H7 (cell line): ENCODE data around the gene RETREG3. TPM values are rescaled to one million over a fixed set of nuclear protein-coding genes. Genes with fewer than 3 reads are reported as not detected.
A peak's percentile ranks its signal among the peaks of the same experiment; 100 is the strongest.
"Not testable (repeated sequence)": the region's sequence is repeated elsewhere in the genome, so short reads cannot be mapped to it uniquely, and the experiment has no call there.

Experiments
- DNase-seq: peaks from one replicate; pipeline ENCODE4 v3.0.0; 2012
- H3K27me3 ChIP-seq: 2 replicates; pipeline ENCODE4 v1.6.0; 2011; ENCODE audit warnings: mild to moderate bottlenecking, low read length; ENCODE audit not compliant: control insufficient read depth, insufficient read depth
- H3K36me3 ChIP-seq: replicated peaks from 2 replicates; pipeline ENCODE4 v1.5.1; 2011; ENCODE audit warnings: low read length; ENCODE audit not compliant: control insufficient read depth, insufficient read depth
- H3K4me3 ChIP-seq: 2 replicates; pipeline ENCODE4 v1.5.1; 2011; ENCODE audit warnings: low read depth, mild to moderate bottlenecking, control low read depth, low read length, moderate library complexity; ENCODE audit not compliant: insufficient read depth
- total RNA-seq: library from RNA; depleted of rRNA; stranded (reverse); fragments of >200 nt; shearing (Covaris generic); gene quantifications from 2 replicates; pipeline ENCODE4 v1.2.3, GENCODE V29; 2014; rRNA removed

Gene RETREG3, protein sequence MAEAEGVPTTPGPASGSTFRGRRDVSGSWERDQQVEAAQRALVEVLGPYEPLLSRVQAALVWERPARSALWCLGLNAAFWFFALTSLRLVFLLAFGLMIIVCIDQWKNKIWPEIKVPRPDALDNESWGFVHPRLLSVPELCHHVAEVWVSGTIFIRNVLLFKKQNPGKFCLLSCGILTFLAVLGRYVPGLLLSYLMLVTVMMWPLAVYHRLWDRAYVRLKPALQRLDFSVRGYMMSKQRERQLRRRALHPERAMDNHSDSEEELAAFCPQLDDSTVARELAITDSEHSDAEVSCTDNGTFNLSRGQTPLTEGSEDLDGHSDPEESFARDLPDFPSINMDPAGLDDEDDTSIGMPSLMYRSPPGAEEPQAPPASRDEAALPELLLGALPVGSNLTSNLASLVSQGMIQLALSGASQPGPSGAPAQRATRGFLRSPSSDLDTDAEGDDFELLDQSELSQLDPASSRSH
- total RNA-seq, result 39.4 and 51.7 TPM in 2 replicates

DNA sequence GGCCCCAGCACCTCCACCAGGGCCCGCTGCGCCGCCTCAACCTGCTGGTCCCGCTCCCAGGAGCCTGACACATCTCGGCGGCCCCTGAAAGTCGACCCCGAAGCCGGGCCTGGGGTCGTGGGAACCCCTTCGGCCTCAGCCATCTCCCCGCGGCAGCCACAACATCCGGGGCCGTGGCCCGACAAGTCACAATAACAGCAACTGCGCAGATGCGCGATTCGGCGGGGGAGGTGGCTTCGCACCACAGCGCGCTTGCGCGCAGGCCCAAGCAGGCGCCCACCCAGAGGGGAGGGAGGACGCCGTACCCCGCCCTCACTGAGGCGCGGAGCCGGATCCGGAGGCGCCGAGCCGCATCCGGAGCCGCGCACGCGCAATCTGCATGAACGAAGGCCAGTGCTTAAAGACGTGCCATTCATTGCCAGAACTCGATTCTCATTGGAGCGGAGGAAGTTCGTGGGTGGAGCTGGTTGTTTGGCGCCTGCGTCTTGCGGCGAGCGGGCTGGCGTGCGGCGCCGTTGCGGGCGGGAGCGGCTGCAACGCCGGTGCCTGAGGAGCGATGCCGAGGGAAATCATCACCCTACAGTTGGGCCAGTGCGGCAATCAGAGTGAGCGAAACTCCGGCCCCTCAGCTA, at the start of gene RETREG3, which contains the start of gene TUBG1:
Gene RETREG3 (minus strand): TSS at position 193 of the 632 bp plus-strand sequence. CDS start 50 bp downstream, at position 143.
Gene TUBG1 (plus strand): TSS at position 502 of the 632 bp plus-strand sequence. CDS start 55 bp downstream, at position 557.
- peaks cover 19% of the 10 kb centered on the region for H3K36me3 ChIP-seq
- H3K4me3 ChIP-seq, result peak within 1 kb of the TSS; percentile 99
- no peaks in the 10 kb centered on the region for H3K27me3 ChIP-seq
- DNase-seq, result peak; percentile 100

DNA sequence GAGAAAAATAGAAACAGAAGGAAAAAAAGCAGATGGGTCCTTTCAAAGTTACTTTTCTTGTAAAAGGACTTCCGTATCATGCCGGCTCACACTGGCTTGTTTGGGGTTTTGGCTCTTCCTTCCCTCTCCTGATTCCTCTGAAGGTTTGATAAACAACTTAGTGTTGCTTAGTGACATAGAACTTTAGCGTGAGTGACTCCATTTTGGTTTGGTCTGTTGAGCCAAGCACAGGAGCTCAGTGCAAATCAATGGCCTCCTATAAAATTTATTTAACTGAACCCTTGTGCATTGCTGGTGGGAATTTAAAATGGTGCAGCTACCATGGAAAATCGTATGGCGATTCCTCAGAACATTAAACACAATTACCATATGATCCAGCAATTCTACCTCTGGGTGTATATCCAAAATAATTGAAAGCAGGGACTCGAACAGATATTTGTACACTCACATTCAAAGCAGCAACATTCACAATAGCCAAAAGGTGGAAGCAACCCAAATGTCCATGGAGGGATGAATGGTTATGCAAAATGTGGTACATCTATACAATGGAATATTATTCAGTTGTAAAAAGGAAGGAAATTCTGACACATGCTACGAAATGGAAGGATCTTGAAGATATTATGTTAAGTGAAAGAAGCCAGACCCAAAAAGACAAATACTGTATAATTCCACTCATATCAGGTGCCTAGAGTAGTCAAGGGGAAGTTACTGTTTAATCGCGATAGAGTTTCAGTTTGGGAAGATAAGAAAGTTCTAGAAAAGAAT, 48.8 kb upstream of the RETREG3 start:
- Histone ChIP-seq H3K27me3 (no peaks in the 10 kb centered on the region), H3K36me3 (peaks cover 5% of the 10 kb centered on the region), H3K4me3 (no peak overlapping the region)
- no peak for DNase-seq

DNA sequence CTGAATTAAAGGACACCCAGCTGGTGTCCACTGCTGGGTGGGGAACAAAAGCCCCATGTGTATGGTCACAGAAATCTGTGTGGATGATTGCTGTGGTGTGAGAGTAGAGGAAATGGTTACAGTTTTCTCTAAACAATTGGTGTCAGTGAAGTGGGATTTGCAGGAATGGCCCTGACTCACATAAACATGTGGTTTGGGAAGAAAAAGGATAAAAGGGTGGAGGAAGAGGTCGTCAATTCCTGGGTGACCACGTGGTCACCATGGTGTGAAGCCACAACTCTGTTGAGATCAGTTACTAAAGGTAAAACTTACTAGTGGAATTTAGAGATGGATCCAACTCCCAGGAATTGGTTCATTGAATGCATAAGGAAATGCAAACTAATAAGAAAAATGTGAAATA, 46.4 kb upstream of the RETREG3 start:
- no peak for DNase-seq

DNA sequence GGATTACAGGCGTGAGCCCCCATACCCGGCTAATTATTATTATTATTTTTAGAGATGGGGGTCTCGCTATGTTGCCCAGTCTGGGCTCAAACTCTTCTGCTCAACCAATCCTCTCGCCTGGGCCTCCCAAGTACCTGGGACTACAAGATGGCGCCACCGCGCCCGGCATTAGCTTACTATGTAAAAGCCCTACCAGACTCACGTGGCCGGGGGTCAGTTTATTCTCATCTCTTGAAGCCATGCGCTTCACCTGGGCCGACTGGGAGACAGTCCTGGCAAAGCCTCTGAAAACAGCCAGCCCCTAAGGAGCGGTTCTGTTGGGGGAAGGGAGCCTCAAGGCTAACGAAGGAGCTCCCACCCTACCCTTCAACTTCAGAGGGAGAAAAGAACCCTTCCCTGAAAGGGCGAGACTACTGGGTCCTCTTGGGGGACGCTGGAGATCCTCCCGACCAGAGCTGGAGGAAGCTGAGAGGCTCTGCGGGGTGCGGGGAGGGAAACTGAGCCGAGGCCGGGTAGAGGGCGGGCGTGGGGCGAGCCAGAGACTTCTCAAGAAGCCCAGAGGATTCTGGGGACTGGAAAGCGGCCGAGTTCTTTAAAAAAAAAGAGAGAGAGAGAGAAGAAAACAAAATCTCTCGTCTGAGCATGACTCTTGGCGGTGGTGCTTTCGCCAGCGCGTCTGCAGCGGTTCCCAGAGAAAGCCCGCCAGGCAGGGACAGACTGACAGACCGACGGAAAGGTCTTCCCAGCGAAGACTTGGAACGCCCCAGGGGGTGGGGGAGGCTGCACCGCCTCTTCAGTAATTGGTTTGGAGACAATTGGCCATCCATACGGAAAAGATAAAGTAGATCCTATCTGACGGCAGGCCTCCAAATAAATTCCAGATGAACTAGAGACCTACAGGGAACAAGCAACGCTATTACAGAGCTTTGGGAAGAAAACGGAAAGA, 44.3 kb upstream of the RETREG3 start:
- no peaks in the 10 kb centered on the region for H3K36me3 ChIP-seq
- peak overlapping the region; percentile 35 for H3K4me3 ChIP-seq
- peak; percentile 82 for DNase-seq
- H3K27me3 ChIP-seq, result no peaks in the 10 kb centered on the region

More for the DNA sequence above, 46.4 kb upstream of the RETREG3 start:
- Histone ChIP-seq H3K4me3 (no peak overlapping the region), H3K27me3 (no peaks in the 10 kb centered on the region), H3K36me3 (no peaks in the 10 kb centered on the region; the same call in 1 of the 2 replicates)

DNA sequence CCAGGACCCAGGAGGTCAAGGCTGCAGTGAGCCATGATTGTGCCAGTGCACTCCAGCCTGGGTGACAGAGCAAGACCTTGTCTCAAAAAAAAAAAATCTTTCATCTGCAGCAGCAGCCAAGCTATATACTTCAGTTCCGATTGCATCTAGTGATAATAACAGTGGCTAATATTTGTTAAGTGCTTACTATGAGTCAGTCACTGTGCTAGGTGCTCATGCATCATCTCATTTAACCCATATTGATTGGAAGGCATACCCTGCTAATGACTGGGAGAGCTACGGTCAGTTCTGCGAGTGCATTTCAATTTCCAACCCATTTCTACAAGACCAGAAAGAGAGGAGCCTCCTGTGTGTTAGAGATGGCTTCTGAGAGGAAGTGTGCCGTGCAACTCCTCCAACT, 42.2 kb upstream of the RETREG3 start:
- Histone ChIP-seq H3K36me3 (no peaks in the 10 kb centered on the region), H3K27me3 (no peaks in the 10 kb centered on the region)

DNA sequence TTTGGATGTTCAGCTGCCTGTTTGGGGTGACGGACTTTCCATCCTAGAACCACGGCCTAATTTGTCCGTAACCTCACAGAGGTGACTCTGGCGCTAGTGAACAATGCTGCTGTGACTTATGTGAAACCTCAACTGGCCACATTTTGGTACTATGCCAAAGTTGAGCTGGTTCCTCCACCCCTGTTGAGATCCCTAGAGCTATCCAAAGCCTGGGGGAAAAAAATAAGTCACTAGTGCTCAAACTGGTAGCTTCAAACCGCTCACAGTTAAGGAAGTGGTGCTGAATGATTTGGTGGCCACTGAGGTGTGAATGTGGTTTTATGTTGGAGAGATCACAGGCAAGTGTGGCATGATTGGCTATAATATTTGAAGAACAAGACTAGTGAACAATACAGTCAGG, 38.6 kb upstream of the RETREG3 start:
- Histone ChIP-seq H3K27me3 (no peaks in the 10 kb centered on the region), H3K4me3 (no peak overlapping the region), H3K36me3 (no peaks in the 10 kb centered on the region)
- no peak for DNase-seq

More for the DNA sequence above, 42.2 kb upstream of the RETREG3 start:
- DNase-seq, result no peak
- no peak overlapping the region for H3K4me3 ChIP-seq

DNA sequence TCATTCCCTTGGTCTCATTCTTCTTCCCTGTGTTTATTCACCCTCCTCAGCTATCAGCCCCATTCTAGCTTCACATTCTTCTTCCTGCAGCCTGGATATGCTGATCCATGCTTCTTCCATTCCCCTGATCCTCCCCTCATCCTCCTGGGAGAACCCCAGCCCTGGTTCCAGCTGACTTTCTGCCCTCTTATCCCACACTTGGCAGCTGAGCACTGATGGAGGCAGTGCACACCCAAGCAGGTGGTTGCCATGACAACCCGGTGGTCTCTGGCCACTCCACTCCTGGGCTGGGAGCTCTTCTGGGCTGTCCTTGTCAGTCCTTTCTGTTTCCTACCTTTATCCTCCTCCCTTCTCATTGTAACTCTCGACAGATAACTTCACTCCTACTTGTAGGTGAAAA, 33.2 kb upstream of the RETREG3 start:
- DNase-seq, result peak; percentile 43
- no peaks in the 10 kb centered on the region for H3K36me3 ChIP-seq
- H3K4me3 ChIP-seq, result no peak overlapping the region
- no peaks in the 10 kb centered on the region for H3K27me3 ChIP-seq

DNA sequence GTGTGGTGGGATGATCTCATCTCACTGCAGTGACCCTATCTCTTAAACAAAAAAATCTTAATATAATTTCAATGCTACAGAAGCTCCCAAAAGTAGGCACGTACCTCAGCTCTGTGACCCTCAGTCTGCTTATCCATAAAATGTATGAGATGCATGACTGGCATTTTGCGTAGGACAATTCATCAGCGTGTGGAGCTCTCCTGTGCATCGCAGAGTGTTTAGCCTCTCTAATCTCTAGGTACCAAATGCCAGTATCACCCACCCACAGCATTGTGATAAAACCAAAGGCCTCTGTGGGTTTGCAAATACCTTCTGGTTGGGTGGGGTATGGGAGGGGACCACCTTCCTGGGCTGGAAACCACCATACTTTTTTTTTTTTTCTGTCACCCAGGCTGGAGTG, 30.9 kb upstream of the RETREG3 start:
- no peak overlapping the region for H3K4me3 ChIP-seq

DNA sequence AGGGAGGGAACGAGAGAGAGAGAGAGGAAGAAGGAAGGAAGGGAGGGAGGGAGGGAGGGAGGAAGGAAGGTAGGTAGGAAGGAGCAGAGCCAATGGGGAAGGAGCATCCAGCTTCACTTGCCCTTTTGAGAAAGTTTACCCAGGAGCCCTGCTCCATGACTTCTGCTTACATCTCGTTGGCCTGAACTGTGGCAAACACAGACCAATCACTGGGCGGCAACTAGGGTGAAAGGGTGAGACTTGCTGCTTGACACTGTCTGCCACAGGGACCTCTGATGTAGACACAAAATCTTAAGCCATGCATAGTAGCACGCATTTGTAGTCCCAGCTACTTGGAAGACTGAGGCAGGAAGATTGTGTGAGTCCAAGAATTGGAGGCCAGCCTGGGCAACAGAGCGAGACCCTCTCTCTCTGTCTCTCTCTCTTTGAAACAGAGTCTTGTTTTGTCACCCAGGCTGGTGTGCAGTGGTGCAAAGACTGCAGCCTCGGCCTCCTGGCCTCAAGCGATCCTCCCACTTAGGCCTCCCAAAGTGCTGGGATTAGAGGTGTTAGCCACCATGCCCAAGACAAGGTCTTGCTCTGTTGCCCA, 30.4 kb upstream of the RETREG3 start:
- DNase-seq, result no peak
- Histone ChIP-seq H3K4me3 (no peak overlapping the region), H3K27me3 (no peaks in the 10 kb centered on the region), H3K36me3 (no peaks in the 10 kb centered on the region)

More for the DNA sequence above, 30.9 kb upstream of the RETREG3 start:
- no peak for DNase-seq
- H3K27me3 ChIP-seq, result no peaks in the 10 kb centered on the region
- no peaks in the 10 kb centered on the region for H3K36me3 ChIP-seq

DNA sequence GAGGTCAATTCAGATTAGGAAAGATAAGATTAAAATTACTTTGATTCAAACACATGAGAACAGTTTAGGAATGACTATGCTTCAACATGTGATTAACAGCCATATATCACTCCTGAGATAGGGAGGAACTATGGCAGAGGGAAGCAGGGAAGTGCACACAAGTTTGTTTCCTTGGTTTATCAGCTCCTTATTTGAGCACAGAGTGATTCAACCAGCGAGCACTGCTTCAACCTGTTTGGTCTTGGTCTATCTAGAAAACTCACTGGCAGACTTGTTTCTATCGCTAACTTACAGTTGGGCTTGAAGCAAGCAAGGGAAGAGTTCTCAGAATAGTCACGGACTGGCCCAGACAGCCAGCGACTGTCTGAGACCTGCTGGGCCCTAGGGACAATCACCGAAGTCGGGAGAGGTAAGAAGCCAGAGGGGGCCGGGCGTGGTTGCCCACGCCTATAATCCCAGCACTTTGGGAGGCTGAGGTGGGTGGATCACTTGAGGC, 23.8 kb upstream of the RETREG3 start:
- H3K36me3 ChIP-seq, result no peaks in the 10 kb centered on the region
- no peaks in the 10 kb centered on the region for H3K27me3 ChIP-seq
- H3K4me3 ChIP-seq, result no peak overlapping the region
- DNase-seq, result no peak

DNA sequence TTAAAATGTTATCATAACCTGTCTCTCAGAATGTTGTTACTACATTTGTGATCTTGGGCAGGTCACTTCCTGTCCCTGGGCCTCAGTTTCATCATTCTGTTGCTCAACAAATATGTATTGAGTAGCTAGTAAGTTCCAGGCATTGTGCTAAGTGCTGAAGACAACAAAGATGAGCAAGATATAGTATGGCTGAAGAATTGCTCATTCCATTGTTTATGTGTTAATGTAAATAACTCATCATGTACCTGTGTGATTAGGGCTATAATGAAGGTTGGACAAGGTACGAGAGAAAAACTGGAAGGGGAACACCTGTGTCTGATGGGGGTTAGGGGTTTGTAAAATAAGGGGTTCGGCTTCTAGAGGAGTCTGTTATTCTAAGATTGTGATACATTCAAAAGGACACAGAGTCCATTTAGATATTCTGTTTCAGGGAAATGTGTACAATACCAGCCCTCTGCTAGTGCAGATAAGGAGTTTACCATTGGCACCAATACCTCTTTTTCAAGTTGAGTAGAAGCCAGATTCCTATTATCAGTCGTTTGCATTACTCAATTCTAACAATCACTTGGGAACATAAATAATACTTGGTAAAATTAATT, 20.3 kb upstream of the RETREG3 start:
- Histone ChIP-seq H3K27me3 (no peaks in the 10 kb centered on the region), H3K36me3 (no peaks in the 10 kb centered on the region), H3K4me3 (no peak overlapping the region)
- DNase-seq, result no peak

DNA sequence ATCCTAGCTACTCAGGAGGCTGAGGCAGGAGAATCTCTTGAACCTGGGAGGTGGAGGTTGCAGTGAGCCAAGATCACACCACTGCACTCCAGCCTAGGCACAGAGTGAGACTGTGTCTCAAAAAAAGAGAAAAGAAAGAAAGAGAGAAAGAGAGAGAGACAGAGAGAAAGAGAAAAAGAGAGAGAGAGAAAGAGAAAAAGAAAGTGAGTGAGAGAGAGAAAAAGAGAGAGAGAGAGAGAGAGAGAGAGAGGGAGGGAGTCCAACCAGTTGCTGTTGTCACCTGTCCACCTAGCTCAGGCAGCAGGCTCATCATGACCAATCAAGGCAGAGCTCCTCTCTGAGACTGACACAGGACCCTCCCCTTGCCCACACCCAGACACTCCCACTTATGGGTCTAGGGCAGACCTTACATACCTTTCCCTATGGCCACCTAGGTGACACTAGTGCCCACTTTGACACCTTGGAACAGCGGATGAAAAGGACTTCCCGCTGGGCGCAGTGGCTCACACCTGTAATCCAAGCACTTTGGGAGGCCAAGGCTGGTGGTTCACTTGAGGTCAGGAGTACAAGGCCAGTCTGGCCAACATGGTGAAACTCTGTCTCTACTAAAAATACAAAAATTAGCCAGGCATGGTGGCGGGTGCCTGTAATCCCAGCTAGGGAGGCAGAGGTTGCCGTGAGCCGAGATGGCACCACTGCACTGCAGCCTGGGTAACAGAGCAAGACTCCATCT, 18.0 kb upstream of the RETREG3 start:
- not testable (repeated sequence) for H3K27me3 ChIP-seq, H3K4me3 ChIP-seq, H3K36me3 ChIP-seq
- DNase-seq, result peak; percentile 60
